Hematopoietic multipotent progenitor cell treated with erythropoietin and hydrocortisone succinate and interleukin-3 and kit ligand, for 15 days (in vitro differentiated cells): ENCODE results near the gene ARR3.
"Not testable (repeated sequence)": the region's sequence is repeated elsewhere in the genome, so short reads cannot be mapped to it uniquely, and the experiment has no call there.

Experiments used
- DNase-seq: peaks from one replicate; pipeline ENCODE4 v3.0.0-alpha.2; 2015; ENCODE audit warnings: low spot score

Gene ARR3

GRCh38 chrX:70268034-70268433 lies at the start of gene ARR3:
ARR3 (plus strand) TSS chrX:70268334; CDS start chrX:70269386, 1,052 bp downstream.
- no peak for DNase-seq

- peak; percentile 37 for DNase-seq
Observed at GRCh38 chrX:70219938-70220764, 48.0 kb upstream of the ARR3 start.

GRCh38 chrX:70226048-70226447 lies 42.1 kb upstream of the ARR3 start:
- no peak for DNase-seq

- no peak for DNase-seq
Observed at GRCh38 chrX:70226687-70227086, 41.4 kb upstream of the ARR3 start.

- no peak for DNase-seq
Observed at GRCh38 chrX:70231666-70232065, 36.5 kb upstream of the ARR3 start.

- DNase-seq = no peak
Observed at GRCh38 chrX:70234355-70234754, 33.8 kb upstream of the ARR3 start, which contains the start of gene AWAT1. AWAT1 (plus strand) TSS chrX:70234655; CDS start chrX:70234696, 41 bp downstream.

- no peak for DNase-seq
Observed at GRCh38 chrX:70240751-70241150, 27.4 kb upstream of the ARR3 start.

- DNase-seq = no peak
Observed at GRCh38 chrX:70241501-70241900, 26.6 kb upstream of the ARR3 start.

GRCh38 chrX:70243601-70244000 lies 24.5 kb upstream of the ARR3 start:
- not testable (repeated sequence) for DNase-seq

GRCh38 chrX:70244881-70245280 lies 23.3 kb upstream of the ARR3 start:
- no peak for DNase-seq

- no peak for DNase-seq
Observed at GRCh38 chrX:70247252-70247651, 20.9 kb upstream of the ARR3 start.

GRCh38 chrX:70252491-70252890 lies 15.6 kb upstream of the ARR3 start:
- peak; percentile 17 for DNase-seq

- no peak for DNase-seq
Observed at GRCh38 chrX:70253377-70254062, 14.6 kb upstream of the ARR3 start.

- DNase-seq = no peak
Observed at GRCh38 chrX:70254063-70254400, 14.1 kb upstream of the ARR3 start.

- DNase-seq = no peak
Observed at GRCh38 chrX:70254909-70255308, 13.2 kb upstream of the ARR3 start.

GRCh38 chrX:70255452-70255851 lies 12.7 kb upstream of the ARR3 start:
- DNase-seq = no peak

- DNase-seq = no peak
Observed at GRCh38 chrX:70257423-70258288, 10.5 kb upstream of the ARR3 start.

- DNase-seq = no peak
Observed at GRCh38 chrX:70260104-70260503, 8.0 kb upstream of the ARR3 start, which contains the start of gene P2RY4. P2RY4 (minus strand) TSS chrX:70260204; CDS start chrX:70259624, 580 bp downstream.

- peak; percentile 12 for DNase-seq
Observed at GRCh38 chrX:70262952-70263567, 5.1 kb upstream of the ARR3 start.

GRCh38 chrX:70264784-70265183 lies 3.4 kb upstream of the ARR3 start:
- no peak for DNase-seq

- DNase-seq = not testable (repeated sequence)
Observed at GRCh38 chrX:70274029-70274428, 5.9 kb downstream of the ARR3 start.

GRCh38 chrX:70279081-70279480 lies 10.9 kb downstream of the ARR3 start:
- no peak for DNase-seq
